Fibroblast of lung (primary cell): ENCODE results near the gene EYS.

Experiments used
- CTCF ChIP-seq, 2 donors: IDR thresholded peaks in 1 of 2; conservative IDR thresholded peaks in 1 of 2; 1 replicate in 1 of 2; 2 replicates in 1 of 2; pipeline ENCODE4 v1.5.1; 2011 to 2012; ENCODE audit warnings: low read length in 2 of 2, control low read depth in 1 of 2, inconsistent platforms in 1 of 2, low read depth in 1 of 2, mild to moderate bottlenecking in 1 of 2
- EZH2 ChIP-seq: IDR thresholded peaks from 2 replicates; pipeline ENCODE4 v1.5.1; 2012; ENCODE audit warnings: low read length, control low read depth, mild to moderate bottlenecking; ENCODE audit errors: missing control alignments

GRCh38 chr6:64644024-64644423, 1063.0 kb downstream of the EYS start:
- no peak for TF ChIP-seq CTCF (conservative IDR thresholded peaks at IDR 0.05 in 1 of 2, IDR thresholded peaks at IDR 0.05 in 1 of 2; ENCODE audit: low read depth in 1 of 2, low read length in 2 of 2)
- TF ChIP-seq EZH2, result no peak
